ENCODE data around the gene SASH1. TPM values are rescaled to one million over a fixed set of nuclear protein-coding genes. Genes with fewer than 3 reads are reported as not detected.

Gene SASH1
- total and polyA plus RNA-seq, 2 donors (not counting 3 experiments of a cell fraction or from before 2014, with no cell fraction given): 18.5 to 103 TPM

GRCh38 chr6:148516617-148517016, 174.0 kb downstream of the SASH1 start:
- intact Hi-C loops (cut with micrococcal nuclease): no loop called here
- no peak for FAIRE-seq
- Histone ChIP-seq H3K79me2 (ENCODE audit: control insufficient read depth, insufficient read depth, low read length) (peaks cover 44% of the 10 kb centered on the region), H3K4me2 (ENCODE audit: insufficient read depth, low read length) (no peak overlapping the region), H3K4me1 (ENCODE audit: control insufficient read depth, extremely low read depth, insufficient read depth, low read length) (no peaks in the 10 kb centered on the region), H3K27me3 (ENCODE audit: control insufficient read depth in 2 of 2, insufficient read depth in 2 of 2, low read length in 2 of 2) (no peaks in the 10 kb centered on the region), H3K9ac (replicated peaks; ENCODE audit: extremely low read depth, insufficient read depth, low read length) (no peak overlapping the region), H2AFZ (ENCODE audit: low read depth, low read length) (no peak overlapping the region), H3K27ac (ENCODE audit: insufficient read depth, low read depth, low read length) (no peak overlapping the region), H3K9me3 (replicated peaks; ENCODE audit: control insufficient read depth, insufficient read depth, low read length) (no peaks in the 10 kb centered on the region), H3K9me1 (replicated peaks; ENCODE audit: control insufficient read depth, extremely low read depth, insufficient read depth, low read length) (no peaks in the 10 kb centered on the region), H3K36me3 (ENCODE audit: control insufficient read depth in 2 of 2, extremely low read depth in 1 of 2, insufficient read depth in 2 of 2, low read length in 2 of 2) (peaks cover 25 to 31% of the 10 kb centered on the region in 2 experiments), H4K20me1 (replicated peaks; ENCODE audit: control insufficient read depth, extremely low read depth, insufficient read depth, low read length) (no peaks in the 10 kb centered on the region), H3K4me3 (replicated peaks in 1 of 3; ENCODE audit: insufficient read depth in 1 of 3, low read depth in 1 of 3, low read length in 3 of 3) (no peak overlapping the region)
- TF ChIP-seq JUN (IDR thresholded peaks at IDR 0.05; ENCODE audit: borderline replicate concordance, insufficient read depth, insufficient read length, low read depth) (no peak), FOS (IDR thresholded peaks at IDR 0.05; ENCODE audit: borderline replicate concordance, insufficient read depth, low read length) (no peak), POLR2A (IDR thresholded peaks at IDR 0.05; ENCODE audit: low read depth, low read length) (no peak), MAX (IDR thresholded peaks at IDR 0.05; ENCODE audit: insufficient read depth, insufficient read length) (no peak)
- ChIA-PET CTCF (interaction anchor here (1.7 kb wide), 1 partner anchor 11 kb away, joined by 5 read pairs; no protein-coding TSS in a partner anchor), POLR2A (no interaction called here)
- no TSS peak for BruUV-seq (replicated peaks)
- dilution Hi-C loops (cut with MboI; ENCODE audit: extremely low pct_ligation_motif_present, low sequenced_read_pairs): no loop called here
- no peak for DNase-seq (ENCODE audit: low read depth, low spot score)

GRCh38 chr6:148517470-148517869, 174.8 kb downstream of the SASH1 start:
- dilution Hi-C loops (cut with MboI; ENCODE audit: extremely low pct_ligation_motif_present, low sequenced_read_pairs) (no loop called here), intact Hi-C loops (cut with micrococcal nuclease) (no loop called here)
- H3K9me1 ChIP-seq (replicated peaks; ENCODE audit: control insufficient read depth, extremely low read depth, insufficient read depth, low read length): no peaks in the 10 kb centered on the region
- H2AFZ ChIP-seq (ENCODE audit: low read depth, low read length): no peak overlapping the region
- BruUV-seq (replicated peaks): no TSS peak
- CTCF ChIA-PET: interaction anchor here (1.7 kb wide), 1 partner anchor 11 kb away, joined by 5 read pairs; no protein-coding TSS in a partner anchor
- FAIRE-seq (no peak), DNase-seq (ENCODE audit: low read depth, low spot score) (no peak)
- no peaks in the 10 kb centered on the region for H3K9me3 ChIP-seq (replicated peaks; ENCODE audit: control insufficient read depth, insufficient read depth, low read length)
- no peak for TF ChIP-seq EZH2 (IDR thresholded peaks at IDR 0.05; ENCODE audit: borderline replicate concordance, low read depth, low read length, severe bottlenecking)
- no peak for TF ChIP-seq POLR2A (IDR thresholded peaks at IDR 0.05; ENCODE audit: low read depth, low read length)
- TF ChIP-seq MAX (IDR thresholded peaks at IDR 0.05; ENCODE audit: insufficient read depth, insufficient read length): no peak
- TF ChIP-seq JUN (IDR thresholded peaks at IDR 0.05; ENCODE audit: borderline replicate concordance, insufficient read depth, insufficient read length, low read depth): no peak
- no peak for TF ChIP-seq GATA2 (IDR thresholded peaks at IDR 0.05; ENCODE audit: insufficient read depth, insufficient read length, low read depth, low read length)
- no peak for TF ChIP-seq POLR2AphosphoS5 (IDR thresholded peaks at IDR 0.05; ENCODE audit: insufficient read depth, low read depth, low read length)
- no peak for TF ChIP-seq CTCF (IDR thresholded peaks at IDR 0.05; ENCODE audit: extremely low read depth in 1 of 2, insufficient read depth in 1 of 2, low read depth in 1 of 2, low read length in 2 of 2)
- no peak for TF ChIP-seq MYC (IDR thresholded peaks at IDR 0.05; ENCODE audit: low read depth, low read length)
- no peak for TF ChIP-seq FOS (IDR thresholded peaks at IDR 0.05; ENCODE audit: borderline replicate concordance, insufficient read depth, low read length)
- H3K36me3 ChIP-seq (ENCODE audit: control insufficient read depth in 2 of 2, extremely low read depth in 1 of 2, insufficient read depth in 2 of 2, low read length in 2 of 2): peaks cover 27 to 31% of the 10 kb centered on the region in 2 experiments
- H3K9ac ChIP-seq (replicated peaks; ENCODE audit: extremely low read depth, insufficient read depth, low read length): no peak overlapping the region
- H3K4me3 ChIP-seq (replicated peaks in 1 of 3; ENCODE audit: insufficient read depth in 1 of 3, low read depth in 1 of 3, low read length in 3 of 3): no peak overlapping the region
- no peaks in the 10 kb centered on the region for H4K20me1 ChIP-seq (replicated peaks; ENCODE audit: control insufficient read depth, extremely low read depth, insufficient read depth, low read length)
- H3K4me1 ChIP-seq (ENCODE audit: control insufficient read depth, extremely low read depth, insufficient read depth, low read length): no peaks in the 10 kb centered on the region
- no peak overlapping the region for H3K4me2 ChIP-seq (ENCODE audit: insufficient read depth, low read length)
- no peak overlapping the region for H3K27ac ChIP-seq (ENCODE audit: insufficient read depth, low read depth, low read length)
- no peaks in the 10 kb centered on the region for H3K27me3 ChIP-seq (ENCODE audit: control insufficient read depth in 2 of 2, insufficient read depth in 2 of 2, low read length in 2 of 2)
- POLR2A ChIA-PET: no interaction called here
- peaks cover 43% of the 10 kb centered on the region for H3K79me2 ChIP-seq (ENCODE audit: control insufficient read depth, insufficient read depth, low read length)

All from endothelial cell of umbilical vein (primary cell).